Measurements from ENCODE around the gene AGO3.

- TF ChIP-seq CTCF (conservative IDR thresholded peaks at IDR 0.05) (no peak), EZH2 (IDR thresholded peaks at IDR 0.05; ENCODE audit: low read depth) (no peak)
Measured at GRCh38 chr1:36006941-36007500, 76.1 kb downstream of the AGO3 start.
